Measurements from ENCODE around the gene PTPRE. TPM values are rescaled to one million over a fixed set of nuclear protein-coding genes. Genes with fewer than 3 reads are reported as not detected.

The PTPRE gene
- total RNA-seq, 5 donors from 2014 or later (not counting 1 experiment from before 2014, with no cell fraction given) = 23.2 to 69.2 (median 32.2) TPM

DNA sequence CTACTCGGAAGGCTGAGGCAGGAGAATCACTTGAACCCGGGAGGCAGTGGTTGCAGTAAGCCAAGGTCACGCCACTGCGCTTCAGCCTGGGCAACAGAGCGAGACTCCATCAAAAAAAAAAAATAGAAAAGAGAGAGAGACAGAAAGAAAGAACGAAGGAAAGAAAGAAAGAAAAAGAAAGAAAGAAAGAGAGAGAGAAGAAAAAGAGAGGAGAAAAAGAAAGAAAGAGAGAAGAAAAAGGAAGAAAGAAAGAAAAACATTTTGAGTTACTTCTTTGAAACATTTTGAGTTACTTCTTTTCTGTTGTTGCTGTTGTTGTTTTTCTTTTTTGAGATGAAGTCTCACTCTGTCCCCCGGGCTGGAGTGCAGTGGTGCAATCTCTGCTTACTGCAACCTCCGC lies 221.7 kb downstream of the PTPRE start:
- Histone ChIP-seq H3K27me3 (replicated peaks in 1 of 2; ENCODE audit: control insufficient read depth in 2 of 2, extremely low read depth in 1 of 2, insufficient read depth in 2 of 2, low read length in 1 of 2) (peaks cover 0 to 17% of the 10 kb centered on the region in 2 experiments), H3K27ac (ENCODE audit: low read length) (no peak overlapping the region), H3K9me3 (no peaks in the 10 kb centered on the region), H3K36me3 (ENCODE audit: control insufficient read depth in 2 of 2, extremely low read depth in 1 of 2, insufficient read depth in 1 of 2, low read length in 1 of 2) (no peaks in the 10 kb centered on the region), H3K4me3 (ENCODE audit: control insufficient read depth in 1 of 2, extremely low read depth in 1 of 2, low read length in 1 of 2) (no peak overlapping the region), H3K4me1 (ENCODE audit: control insufficient read depth in 1 of 2, extremely low read depth in 1 of 2, insufficient read depth in 2 of 2, low read length in 2 of 2) (peaks cover 2 to 27% of the 10 kb centered on the region in 2 experiments)
- ATAC-seq (replicated peaks in 1 of 4) (no peak), DNase-seq (no peak)
- Mint-ChIP-seq H3K27ac (no peak overlapping the region), H3K36me3 (no peaks in the 10 kb centered on the region), H3K27me3 (peaks cover 11 to 19% of the 10 kb centered on the region in 2 donors), H3K9me3 (no peaks in the 10 kb centered on the region), H3K4me3 (no peak overlapping the region), H3K4me1 (peaks cover 19 to 26% (median 21%) of the 10 kb centered on the region in 3 donors)
- CTCF ChIA-PET = interaction anchor here in 1 of 2 donors (0.6 to 1.3 kb wide), 3 partner anchors 21 to 212 kb away, joined by 3 read pairs; no protein-coding TSS in a partner anchor
- WGBS (ENCODE audit: insufficient coverage) = no CpG with 5 or more reads among the region's 8 CpGs
- POLR2A ChIA-PET = interaction anchor here in 1 of 2 donors (0.6 kb wide), 1 partner anchor 67 kb away, joined by 3 read pairs; no protein-coding TSS in a partner anchor

DNA sequence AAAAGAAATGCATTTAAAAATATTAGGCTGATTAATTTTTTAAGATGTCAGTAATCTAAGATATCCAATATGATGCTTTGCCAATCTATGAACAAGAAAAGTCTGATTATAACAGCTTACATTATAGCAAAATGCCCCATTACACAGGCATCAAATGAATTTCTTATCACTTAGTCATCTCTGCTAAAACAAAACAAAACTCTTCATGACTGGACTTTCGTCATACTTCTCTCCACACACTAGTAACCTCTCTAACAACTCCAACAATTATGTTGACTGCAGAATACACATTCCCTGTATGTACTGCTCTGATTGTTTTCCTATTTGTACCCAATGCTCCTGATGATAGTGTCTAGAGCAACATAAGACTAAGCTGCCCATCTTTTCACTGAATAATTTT lies 223.1 kb downstream of the PTPRE start:
- WGBS (ENCODE audit: insufficient coverage) = 60% methylated on average over 1 of the region's 1 CpG
- POLR2A ChIA-PET = interaction anchor here in 1 of 2 donors (0.7 to 0.9 kb wide), 2 partner anchors 10 to 15 kb away, joined by 3 read pairs; no protein-coding TSS in a partner anchor
- Histone ChIP-seq H3K27ac (ENCODE audit: low read length) (no peak overlapping the region), H3K36me3 (ENCODE audit: control insufficient read depth in 2 of 2, extremely low read depth in 1 of 2, insufficient read depth in 1 of 2, low read length in 1 of 2) (no peaks in the 10 kb centered on the region), H3K4me3 (ENCODE audit: control insufficient read depth in 1 of 2, extremely low read depth in 1 of 2, low read length in 1 of 2) (no peak overlapping the region), H3K27me3 (replicated peaks in 1 of 2; ENCODE audit: control insufficient read depth in 2 of 2, extremely low read depth in 1 of 2, insufficient read depth in 2 of 2, low read length in 1 of 2) (peaks cover 0 to 7% of the 10 kb centered on the region in 2 experiments), H3K9me3 (no peaks in the 10 kb centered on the region), H3K4me1 (ENCODE audit: control insufficient read depth in 1 of 2, extremely low read depth in 1 of 2, insufficient read depth in 2 of 2, low read length in 2 of 2) (peaks cover 2 to 17% of the 10 kb centered on the region in 2 experiments)
- CTCF ChIA-PET = no interaction called here
- Mint-ChIP-seq H3K27me3 (peaks cover 0 to 6% of the 10 kb centered on the region in 2 donors), H3K4me1 (peaks cover 11 to 18% (median 13%) of the 10 kb centered on the region in 3 donors), H3K4me3 (no peak overlapping the region), H3K9me3 (no peaks in the 10 kb centered on the region), H3K36me3 (no peaks in the 10 kb centered on the region), H3K27ac (no peak overlapping the region)
- no peak for DNase-seq
- no peak for ATAC-seq (replicated peaks in 1 of 4)

Other genes starting within 250 kb of the PTPRE start
- not detected for gene FOXI2, start 169.9 kb upstream of the PTPRE start, total RNA-seq
- gene CLRN3, start 14.2 kb upstream of the PTPRE start, total RNA-seq = not detected
- 1 to 10 TPM in 4 of 5 donors, under 1 TPM in 1; 0.70 to 8.6 (median 1.8) TPM for gene MKI67, start 219.3 kb downstream of the PTPRE start, total RNA-seq